HCT116 (cell line): Measurements from ENCODE around the gene CLOCK. TPM values are rescaled to one million over a fixed set of nuclear protein-coding genes. Genes with fewer than 3 reads are reported as not detected.

Source experiments
- ATAC-seq: fragments of 200-7000 bp; cut with Tn5 transposase; 2 replicates; pipeline ENCODE4 v1.9.1; 2020; ENCODE audit warnings: mild to moderate bottlenecking, moderate library complexity
- BruUV-seq: library from RNA; stranded (reverse); fragments of 400-500 nt; replicated peaks from 2 replicates; lab custom pipeline; 2021; lab: Mats Ljungman, UMichigan
- CTCF ChIA-PET: fragments of 300-600 bp; sonication (Branson Sonifier 250); formaldehyde crosslinking; loops from one replicate; lab custom pipeline; 2021; ENCODE audit warnings: antibody characterized with exemption; lab: Charles Lee
- POLR2A ChIA-PET: fragments of 300-600, 350-600 bp; sonication (Branson Sonifier 250); formaldehyde crosslinking; loops from one replicate; lab custom pipeline; 2021; ENCODE audit warnings: antibody characterized with exemption; lab: Charles Lee
- RAD21 ChIA-PET, 2 experiments: fragments of 300-600 bp; sonication (Branson Sonifier 250); formaldehyde crosslinking; loops; one replicate each; lab custom pipeline; 2023; ENCODE audit warnings: low total read pairs in 2 of 2; ENCODE audit not compliant: uncharacterized antibody in 2 of 2, unreplicated experiment in 2 of 2, low non-redundant PET in 1 of 2; lab: Charles Lee
- DNase-seq: peaks from one replicate; pipeline ENCODE4 v3.0.0-alpha.2; 2010; ENCODE audit warnings: low read depth, low spot score
- H2AFZ ChIP-seq: fragments of 200-600 bp; shearing (Covaris generic), sonication (generic); 2 replicates; pipeline ENCODE4 v1.6.1; 2017; ENCODE audit warnings: low read depth, mixed run types, mixed read lengths, antibody characterized with exemption, low read length; ENCODE audit not compliant: poor library complexity, severe bottlenecking
- H3K27ac ChIP-seq: 2 replicates; pipeline ENCODE4 v1.5.1; 2012; ENCODE audit warnings: low read depth, low read length
- H3K27me3 ChIP-seq: fragments of 200-600 bp; sonication (generic); 2 replicates; pipeline ENCODE4 v1.6.1; 2016; ENCODE audit warnings: mixed run types, low read length, mixed read lengths; ENCODE audit not compliant: insufficient read depth
- H3K36me3 ChIP-seq, 2 experiments: fragments of 200-500 bp in 1 of 2; fragments of 200-600 bp in 1 of 2; sonication (Bioruptor generic) in 1 of 2; sonication (generic) in 1 of 2; 2 replicates each; pipeline versions ENCODE4 v1.5.1 to v1.6.1; 2014 to 2016; ENCODE audit warnings: low read length in 2 of 2, inconsistent platforms in 1 of 2, mixed read lengths in 1 of 2, mixed run types in 1 of 2; ENCODE audit not compliant: insufficient read depth in 2 of 2, control insufficient read depth in 1 of 2
- H3K4me1 ChIP-seq, 2 experiments: fragments of 200-600 bp in 1 of 2; sonication (generic) in 1 of 2; 2 replicates each; pipeline versions ENCODE4 v1.5.1 to v1.6.1; 2012 to 2017; ENCODE audit warnings: low read length in 2 of 2, inconsistent platforms in 1 of 2, mild to moderate bottlenecking in 1 of 2, mixed read lengths in 1 of 2, mixed run types in 1 of 2, moderate library complexity in 1 of 2; ENCODE audit not compliant: insufficient read depth in 2 of 2, control insufficient read depth in 1 of 2
- H3K4me2 ChIP-seq: fragments of 200-600 bp; sonication (generic); 2 replicates; pipeline ENCODE4 v1.6.1; 2017; ENCODE audit warnings: mixed run types, low read length, mixed read lengths
- H3K4me3 ChIP-seq, 2 experiments: fragments of 200-600 bp in 1 of 2; sonication (generic) in 1 of 2; replicated peaks in 1 of 2; 2 replicates each; pipeline ENCODE4 v1.5.1; 2011 to 2016; ENCODE audit warnings: low read length in 2 of 2, control low read depth in 1 of 2, low read depth in 1 of 2, mild to moderate bottlenecking in 1 of 2, mixed read lengths in 1 of 2, mixed run types in 1 of 2
- H3K79me2 ChIP-seq: fragments of 200-600 bp; sonication (generic); 2 replicates; pipeline ENCODE4 v1.6.1; 2017; ENCODE audit warnings: mild to moderate bottlenecking, mixed run types, low read length, moderate library complexity, mixed read lengths; ENCODE audit not compliant: insufficient read depth
- H3K9ac ChIP-seq: fragments of 200-600 bp; sonication (generic); 2 replicates; pipeline ENCODE4 v1.6.1; 2016; ENCODE audit warnings: low read length, mixed read lengths
- H3K9me2 ChIP-seq: fragments of 200-600 bp; sonication (generic), shearing (Covaris generic); 2 replicates; pipeline ENCODE4 v1.6.1; 2017; ENCODE audit warnings: mixed run types, mild to moderate bottlenecking, moderate library complexity; ENCODE audit not compliant: insufficient read depth
- H3K9me3 ChIP-seq, 2 experiments: fragments of 200-500 bp in 1 of 2; fragments of 200-600 bp in 1 of 2; sonication (Bioruptor generic) in 1 of 2; sonication (generic) in 1 of 2; 2 replicates each; pipeline ENCODE4 v1.6.1; 2014 to 2017; ENCODE audit warnings: low read length in 2 of 2, mixed read lengths in 2 of 2, inconsistent platforms in 1 of 2, low read depth in 1 of 2, mild to moderate bottlenecking in 1 of 2, mixed run types in 1 of 2, moderate library complexity in 1 of 2; ENCODE audit not compliant: control insufficient read depth in 1 of 2, insufficient read depth in 1 of 2
- H4K20me1 ChIP-seq: fragments of 200-600 bp; sonication (generic), shearing (Covaris generic); 2 replicates; pipeline ENCODE4 v1.6.1; 2017; ENCODE audit warnings: mixed run types, mild to moderate bottlenecking, moderate library complexity; ENCODE audit not compliant: insufficient read depth
- CBX3 ChIP-seq: IDR thresholded peaks from 2 replicates; pipeline ENCODE4 v1.6.1; 2012; ENCODE audit warnings: low read depth
- EZH2 ChIP-seq: fragments of 200-600 bp; sonication (generic); IDR thresholded peaks from 2 replicates; pipeline ENCODE4 v1.6.1; 2017; ENCODE audit warnings: antibody characterized with exemption, mixed run types
- EZH2phosphoT487 ChIP-seq: fragments of 200-600 bp; IDR thresholded peaks from 2 replicates; pipeline ENCODE4 v1.6.1; 2018; ENCODE audit warnings: antibody characterized with exemption, borderline replicate concordance
- JUND ChIP-seq: IDR thresholded peaks from 2 replicates; pipeline ENCODE4 v1.6.1; 2012
- RAD21 ChIP-seq: IDR thresholded peaks from 2 replicates; pipeline ENCODE4 v1.6.1; 2012; ENCODE audit warnings: low read depth, mild to moderate bottlenecking
- SIN3A ChIP-seq: IDR thresholded peaks from 2 replicates; pipeline ENCODE4 v1.6.1; 2012; ENCODE audit warnings: low read depth
- SP1 ChIP-seq: IDR thresholded peaks from 2 replicates; pipeline ENCODE4 v1.6.1; 2012; ENCODE audit warnings: low read depth
- YY1 ChIP-seq: IDR thresholded peaks from 2 replicates; pipeline ENCODE4 v1.6.1; 2011; ENCODE audit warnings: low read length, low read depth, moderate library complexity, mild to moderate bottlenecking; ENCODE audit not compliant: insufficient replicate concordance; ENCODE audit errors: extremely low read depth
- ZNF274 ChIP-seq: fragments of 200-500 bp; sonication (Bioruptor generic); IDR thresholded peaks from 2 replicates; pipeline ENCODE4 v1.6.1; 2014; ENCODE audit warnings: mild to moderate bottlenecking, low read depth, low read length, inconsistent platforms
- intact Hi-C: fragments of 100-400 bp; cut with micrococcal nuclease; formaldehyde crosslinking; loops from 2 replicates; pipeline ENCODE4 v1.10.0; 2022
- total RNA-seq: library from RNA; stranded (reverse); gene quantifications from one replicate; pipeline ENCODE4 v1.2.1, GENCODE V29; 2021; ENCODE audit not compliant: unreplicated experiment
- TF ChIP-seq, protein P1 (sequence below): IDR thresholded peaks from 2 replicates; pipeline ENCODE4 v1.6.1; 2011; ENCODE audit warnings: mild to moderate bottlenecking, low read length, moderate library complexity; ENCODE audit not compliant: insufficient replicate concordance; ENCODE audit errors: extremely low read depth
- TF ChIP-seq, protein P2 (sequence below), 3 experiments: fragments of 200-600 bp in 1 of 3; sonication (generic) in 1 of 3; IDR thresholded peaks in 2 of 3; conservative IDR thresholded peaks in 1 of 3; 2 replicates each; pipeline ENCODE4 v1.5.1; 2012 to 2017; ENCODE audit warnings: low read depth in 2 of 3, low read length in 2 of 3, antibody characterized with exemption in 1 of 3, borderline replicate concordance in 1 of 3, control low read depth in 1 of 3, mild to moderate bottlenecking in 1 of 3, mixed read lengths in 1 of 3, mixed run types in 1 of 3, moderate library complexity in 1 of 3; ENCODE audit not compliant: insufficient read depth in 1 of 3
- TF ChIP-seq, protein P3 (sequence below): IDR thresholded peaks from 2 replicates; pipeline ENCODE4 v1.6.1; 2012; ENCODE audit warnings: low read depth

The CLOCK gene
- total RNA-seq, 1 experiment from 2014 or later = 38.7 TPM

DNA sequence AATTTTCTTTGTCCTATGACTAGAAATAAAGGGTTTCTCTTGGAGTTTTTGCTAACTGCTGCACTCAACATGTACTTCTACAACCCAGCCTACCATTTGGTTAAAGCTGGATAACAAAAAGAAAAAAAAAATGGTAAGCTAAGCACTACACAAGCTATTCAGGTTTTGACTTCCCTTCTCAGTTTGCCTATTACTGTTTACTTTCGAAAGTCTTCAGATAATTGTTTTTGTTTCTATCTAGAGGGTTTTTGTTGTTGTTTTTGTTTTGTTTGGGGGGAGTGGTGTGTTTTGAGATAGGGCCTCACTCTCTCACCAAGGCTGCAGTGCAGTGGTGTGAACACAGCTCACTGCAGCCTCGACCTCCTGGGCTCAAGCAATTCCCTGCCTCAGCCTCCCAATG, 46.6 kb downstream of the CLOCK start:
- Histone ChIP-seq H2AFZ (no peak overlapping the region), H3K79me2 (peaks cover 90% of the 10 kb centered on the region), H4K20me1 (peaks cover 4% of the 10 kb centered on the region), H3K27me3 (no peaks in the 10 kb centered on the region), H3K9ac (no peak overlapping the region), H3K4me3 (no peak overlapping the region), H3K4me2 (no peak overlapping the region), H3K36me3 (no peaks in the 10 kb centered on the region), H3K9me2 (no peaks in the 10 kb centered on the region), H3K27ac (no peak overlapping the region), H3K9me3 (no peaks in the 10 kb centered on the region)
- POLR2A ChIA-PET = no interaction called here
- no TSS peak for BruUV-seq
- CTCF ChIA-PET = no interaction called here
- DNase-seq (no peak), ATAC-seq (no peak)
- intact Hi-C loops = no loop called here
- RAD21 ChIA-PET = no interaction called here
- TF ChIP-seq SP1 (no peak), RAD21 (no peak), ZNF274 (no peak), YY1 (no peak), SIN3A (no peak), EZH2phosphoT487 (no peak), EZH2 (no peak), CBX3 (no peak), JUND (no peak)
- TF ChIP-seq, protein P1, sequence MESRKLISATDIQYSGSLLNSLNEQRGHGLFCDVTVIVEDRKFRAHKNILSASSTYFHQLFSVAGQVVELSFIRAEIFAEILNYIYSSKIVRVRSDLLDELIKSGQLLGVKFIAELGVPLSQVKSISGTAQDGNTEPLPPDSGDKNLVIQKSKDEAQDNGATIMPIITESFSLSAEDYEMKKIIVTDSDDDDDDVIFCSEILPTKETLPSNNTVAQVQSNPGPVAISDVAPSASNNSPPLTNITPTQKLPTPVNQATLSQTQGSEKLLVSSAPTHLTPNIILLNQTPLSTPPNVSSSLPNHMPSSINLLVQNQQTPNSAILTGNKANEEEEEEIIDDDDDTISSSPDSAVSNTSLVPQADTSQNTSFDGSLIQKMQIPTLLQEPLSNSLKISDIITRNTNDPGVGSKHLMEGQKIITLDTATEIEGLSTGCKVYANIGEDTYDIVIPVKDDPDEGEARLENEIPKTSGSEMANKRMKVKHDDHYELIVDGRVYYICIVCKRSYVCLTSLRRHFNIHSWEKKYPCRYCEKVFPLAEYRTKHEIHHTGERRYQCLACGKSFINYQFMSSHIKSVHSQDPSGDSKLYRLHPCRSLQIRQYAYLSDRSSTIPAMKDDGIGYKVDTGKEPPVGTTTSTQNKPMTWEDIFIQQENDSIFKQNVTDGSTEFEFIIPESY = no peak
- TF ChIP-seq, protein P2, sequence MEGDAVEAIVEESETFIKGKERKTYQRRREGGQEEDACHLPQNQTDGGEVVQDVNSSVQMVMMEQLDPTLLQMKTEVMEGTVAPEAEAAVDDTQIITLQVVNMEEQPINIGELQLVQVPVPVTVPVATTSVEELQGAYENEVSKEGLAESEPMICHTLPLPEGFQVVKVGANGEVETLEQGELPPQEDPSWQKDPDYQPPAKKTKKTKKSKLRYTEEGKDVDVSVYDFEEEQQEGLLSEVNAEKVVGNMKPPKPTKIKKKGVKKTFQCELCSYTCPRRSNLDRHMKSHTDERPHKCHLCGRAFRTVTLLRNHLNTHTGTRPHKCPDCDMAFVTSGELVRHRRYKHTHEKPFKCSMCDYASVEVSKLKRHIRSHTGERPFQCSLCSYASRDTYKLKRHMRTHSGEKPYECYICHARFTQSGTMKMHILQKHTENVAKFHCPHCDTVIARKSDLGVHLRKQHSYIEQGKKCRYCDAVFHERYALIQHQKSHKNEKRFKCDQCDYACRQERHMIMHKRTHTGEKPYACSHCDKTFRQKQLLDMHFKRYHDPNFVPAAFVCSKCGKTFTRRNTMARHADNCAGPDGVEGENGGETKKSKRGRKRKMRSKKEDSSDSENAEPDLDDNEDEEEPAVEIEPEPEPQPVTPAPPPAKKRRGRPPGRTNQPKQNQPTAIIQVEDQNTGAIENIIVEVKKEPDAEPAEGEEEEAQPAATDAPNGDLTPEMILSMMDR (IDR thresholded peaks at IDR 0.05 in 2 of 3, conservative IDR thresholded peaks at IDR 0.05 in 1 of 3; ENCODE audit: borderline replicate concordance in 1 of 3, insufficient read depth in 1 of 3, low read depth in 2 of 3, low read length in 2 of 3) = no peak
- TF ChIP-seq, protein P3, sequence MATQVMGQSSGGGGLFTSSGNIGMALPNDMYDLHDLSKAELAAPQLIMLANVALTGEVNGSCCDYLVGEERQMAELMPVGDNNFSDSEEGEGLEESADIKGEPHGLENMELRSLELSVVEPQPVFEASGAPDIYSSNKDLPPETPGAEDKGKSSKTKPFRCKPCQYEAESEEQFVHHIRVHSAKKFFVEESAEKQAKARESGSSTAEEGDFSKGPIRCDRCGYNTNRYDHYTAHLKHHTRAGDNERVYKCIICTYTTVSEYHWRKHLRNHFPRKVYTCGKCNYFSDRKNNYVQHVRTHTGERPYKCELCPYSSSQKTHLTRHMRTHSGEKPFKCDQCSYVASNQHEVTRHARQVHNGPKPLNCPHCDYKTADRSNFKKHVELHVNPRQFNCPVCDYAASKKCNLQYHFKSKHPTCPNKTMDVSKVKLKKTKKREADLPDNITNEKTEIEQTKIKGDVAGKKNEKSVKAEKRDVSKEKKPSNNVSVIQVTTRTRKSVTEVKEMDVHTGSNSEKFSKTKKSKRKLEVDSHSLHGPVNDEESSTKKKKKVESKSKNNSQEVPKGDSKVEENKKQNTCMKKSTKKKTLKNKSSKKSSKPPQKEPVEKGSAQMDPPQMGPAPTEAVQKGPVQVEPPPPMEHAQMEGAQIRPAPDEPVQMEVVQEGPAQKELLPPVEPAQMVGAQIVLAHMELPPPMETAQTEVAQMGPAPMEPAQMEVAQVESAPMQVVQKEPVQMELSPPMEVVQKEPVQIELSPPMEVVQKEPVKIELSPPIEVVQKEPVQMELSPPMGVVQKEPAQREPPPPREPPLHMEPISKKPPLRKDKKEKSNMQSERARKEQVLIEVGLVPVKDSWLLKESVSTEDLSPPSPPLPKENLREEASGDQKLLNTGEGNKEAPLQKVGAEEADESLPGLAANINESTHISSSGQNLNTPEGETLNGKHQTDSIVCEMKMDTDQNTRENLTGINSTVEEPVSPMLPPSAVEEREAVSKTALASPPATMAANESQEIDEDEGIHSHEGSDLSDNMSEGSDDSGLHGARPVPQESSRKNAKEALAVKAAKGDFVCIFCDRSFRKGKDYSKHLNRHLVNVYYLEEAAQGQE = no peak
- TF ChIP-seq, all 23 proteins: peak for 0
- H3K4me1 ChIP-seq = peaks cover 7 to 37% of the 10 kb centered on the region in 2 experiments
